GM19328 (cell line): ENCODE measurements around the gene GBX1.

Source experiments
- ATAC-seq: cut with Tn5 transposase; IDR thresholded peaks from one replicate; pipeline ENCODE4 v1.9.1; 2021; ENCODE audit warnings: mild to moderate bottlenecking, moderate library complexity; ENCODE audit not compliant: unreplicated experiment

The GBX1 gene

GRCh38 chr7:151129117-151129959 is 38.2 kb downstream of the GBX1 start:
- ATAC-seq, result no peak

GRCh38 chr7:151128716-151129115 is 38.8 kb downstream of the GBX1 start:
- no peak for ATAC-seq

GRCh38 chr7:151128144-151128543 is 39.4 kb downstream of the GBX1 start:
- no peak for ATAC-seq

GRCh38 chr7:151126491-151127137 is 40.9 kb downstream of the GBX1 start:
- no peak for ATAC-seq

- no peak for ATAC-seq
Measured at GRCh38 chr7:151125846-151126481, 41.5 kb downstream of the GBX1 start.

- ATAC-seq, result no peak
Measured at GRCh38 chr7:151125470-151125845, 42.0 kb downstream of the GBX1 start.

- no peak for ATAC-seq
Measured at GRCh38 chr7:151124899-151125399, 42.5 kb downstream of the GBX1 start.

GRCh38 chr7:151124481-151124880 is 43.0 kb downstream of the GBX1 start:
- ATAC-seq, result no peak

GRCh38 chr7:151123822-151124464 is 43.6 kb downstream of the GBX1 start:
- peak; percentile 79 for ATAC-seq

GRCh38 chr7:151123158-151123821 is 44.2 kb downstream of the GBX1 start:
- no peak for ATAC-seq

- no peak for ATAC-seq
Measured at GRCh38 chr7:151122796-151123157, 44.7 kb downstream of the GBX1 start.

GRCh38 chr7:151122276-151122675 is 45.2 kb downstream of the GBX1 start:
- ATAC-seq, result no peak

GRCh38 chr7:151121380-151122170 is 45.9 kb downstream of the GBX1 start:
- ATAC-seq, result no peak

GRCh38 chr7:151120896-151121295 is 46.6 kb downstream of the GBX1 start:
- no peak for ATAC-seq

- ATAC-seq, result no peak
Measured at GRCh38 chr7:151119902-151120301, 47.6 kb downstream of the GBX1 start.

- ATAC-seq, result no peak
Measured at GRCh38 chr7:151119055-151119415, 48.5 kb downstream of the GBX1 start.

- ATAC-seq, result no peak
Measured at GRCh38 chr7:151118108-151119054, 49.1 kb downstream of the GBX1 start.

GRCh38 chr7:151117565-151117964 is 49.9 kb downstream of the GBX1 start:
- no peak for ATAC-seq
